Loucy (cell line): ENCODE results near the gene FLRT2.

ENCODE experiments used
- CTCF ChIP-seq: fragments of 200-600 bp; sonication (generic); conservative IDR thresholded peaks from 2 replicates; pipeline ENCODE4 v1.5.1; 2014; ENCODE audit warnings: mild to moderate bottlenecking, antibody characterized with exemption, low read length
- EZH2phosphoT487 ChIP-seq: fragments of 200-600 bp; IDR thresholded peaks from 2 replicates; pipeline ENCODE4 v1.6.1; 2018; ENCODE audit warnings: antibody characterized with exemption, mild to moderate bottlenecking, moderate library complexity, borderline replicate concordance

- TF ChIP-seq CTCF: no peak
- no peak for TF ChIP-seq EZH2phosphoT487
Measured at GRCh38 chr14:85523624-85524023, 6.3 kb upstream of the FLRT2 start.
